NB4 (cell line): ENCODE measurements around the gene SLC1A1.

Experiments
- MYC ChIP-seq: IDR thresholded peaks from 2 replicates; pipeline ENCODE4 v1.6.1; 2011; ENCODE audit warnings: low read depth, low read length
- POLR2A ChIP-seq: IDR thresholded peaks from 2 replicates; pipeline ENCODE4 v1.6.1; 2011; ENCODE audit warnings: mild to moderate bottlenecking; ENCODE audit not compliant: insufficient read length; ENCODE audit errors: extremely low read depth
- TF ChIP-seq, protein P1 (sequence below): IDR thresholded peaks from one replicate; pipeline ENCODE4 v1.5.1; 2012; ENCODE audit warnings: low read depth, low read length
- TF ChIP-seq, protein P2 (sequence below): IDR thresholded peaks from 2 replicates; pipeline ENCODE4 v1.6.1; 2011; ENCODE audit warnings: low read depth, low read length

DNA sequence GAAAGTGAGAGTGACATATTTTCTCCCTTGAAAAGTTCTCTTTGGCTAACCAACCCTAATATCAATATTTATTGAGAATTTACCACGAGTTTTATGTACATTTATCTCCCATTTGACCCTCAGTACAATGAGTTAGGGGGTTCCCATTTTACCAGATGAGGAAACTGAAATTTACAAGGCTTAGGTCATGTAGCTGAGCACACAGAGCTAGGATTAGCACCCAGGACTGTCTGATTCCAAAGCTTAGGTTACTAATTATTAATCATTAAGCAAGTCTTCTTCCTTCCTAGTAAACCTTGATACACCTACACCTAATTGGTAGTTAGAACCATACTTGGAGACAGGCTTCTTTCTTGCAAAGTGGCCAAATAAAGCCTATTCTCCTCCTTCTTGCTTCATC, 12.2 kb downstream of the SLC1A1 start:
- TF ChIP-seq, protein P1, sequence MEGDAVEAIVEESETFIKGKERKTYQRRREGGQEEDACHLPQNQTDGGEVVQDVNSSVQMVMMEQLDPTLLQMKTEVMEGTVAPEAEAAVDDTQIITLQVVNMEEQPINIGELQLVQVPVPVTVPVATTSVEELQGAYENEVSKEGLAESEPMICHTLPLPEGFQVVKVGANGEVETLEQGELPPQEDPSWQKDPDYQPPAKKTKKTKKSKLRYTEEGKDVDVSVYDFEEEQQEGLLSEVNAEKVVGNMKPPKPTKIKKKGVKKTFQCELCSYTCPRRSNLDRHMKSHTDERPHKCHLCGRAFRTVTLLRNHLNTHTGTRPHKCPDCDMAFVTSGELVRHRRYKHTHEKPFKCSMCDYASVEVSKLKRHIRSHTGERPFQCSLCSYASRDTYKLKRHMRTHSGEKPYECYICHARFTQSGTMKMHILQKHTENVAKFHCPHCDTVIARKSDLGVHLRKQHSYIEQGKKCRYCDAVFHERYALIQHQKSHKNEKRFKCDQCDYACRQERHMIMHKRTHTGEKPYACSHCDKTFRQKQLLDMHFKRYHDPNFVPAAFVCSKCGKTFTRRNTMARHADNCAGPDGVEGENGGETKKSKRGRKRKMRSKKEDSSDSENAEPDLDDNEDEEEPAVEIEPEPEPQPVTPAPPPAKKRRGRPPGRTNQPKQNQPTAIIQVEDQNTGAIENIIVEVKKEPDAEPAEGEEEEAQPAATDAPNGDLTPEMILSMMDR: no peak
- TF ChIP-seq POLR2A (no peak), MYC (no peak)
- TF ChIP-seq, protein P2, sequence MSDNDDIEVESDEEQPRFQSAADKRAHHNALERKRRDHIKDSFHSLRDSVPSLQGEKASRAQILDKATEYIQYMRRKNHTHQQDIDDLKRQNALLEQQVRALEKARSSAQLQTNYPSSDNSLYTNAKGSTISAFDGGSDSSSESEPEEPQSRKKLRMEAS: no peak
